Activated CD4-positive, alpha-beta memory T cell treated with anti-CD3 and anti-CD28 coated beads, Interleukin-2, amount 10 ng/mL, durations not matched to agents 7 days and 5 days (primary cell): Measurements from ENCODE around the gene BET1. TPM values are rescaled to one million over a fixed set of nuclear protein-coding genes. Genes with fewer than 3 reads are reported as not detected.
A peak's percentile ranks its signal among the peaks of the same experiment; 100 is the strongest.

Source experiments
- CTCF ChIA-PET: fragments of 350-600 bp; sonication (Branson Sonifier 250); formaldehyde crosslinking; loops from one replicate; lab custom pipeline; 2021; ENCODE audit warnings: antibody characterized with exemption, inconsistent platforms; lab: Charles Lee
- POLR2A ChIA-PET: fragments of 350-600 bp; sonication (Branson Sonifier 250); formaldehyde crosslinking; loops from one replicate; lab custom pipeline; 2021; ENCODE audit warnings: antibody characterized with exemption; lab: Charles Lee
- DNase-seq: peaks from one replicate; pipeline ENCODE4 v3.0.0-alpha.2; 2020
- H3K27ac Mint-ChIP-seq: one replicate; pipeline ENCODE4 v1.8.0; 2021; ENCODE audit warnings: mild to moderate bottlenecking, mixed read lengths
- H3K27me3 Mint-ChIP-seq: one replicate; pipeline ENCODE4 v1.8.0; 2021; ENCODE audit warnings: mixed read lengths
- H3K36me3 Mint-ChIP-seq: one replicate; pipeline ENCODE4 v1.8.0; 2021; ENCODE audit warnings: low read depth, mixed read lengths
- H3K4me1 Mint-ChIP-seq: one replicate; pipeline ENCODE4 v1.8.0; 2021; ENCODE audit warnings: mixed read lengths
- H3K4me3 Mint-ChIP-seq: one replicate; pipeline ENCODE4 v1.8.0; 2021; ENCODE audit warnings: mild to moderate bottlenecking, mixed read lengths
- H3K9me3 Mint-ChIP-seq: one replicate; pipeline ENCODE4 v1.8.0; 2021; ENCODE audit warnings: mixed read lengths
- total RNA-seq, 2 experiments: library from RNA; stranded (reverse); gene quantifications; one replicate each; pipeline ENCODE4 v1.2.3, GENCODE V29; 2021

BET1 gene
- 10 to 100 TPM; 23.5 to 24.4 TPM for total RNA-seq

GRCh38 chr7:94004024-94004951 lies at the start of gene BET1:
Gene BET1 (minus strand): TSS chr7:94004355. CDS start chr7:94004216, 139 bp downstream.
- no peaks in the 10 kb centered on the region for H3K9me3 Mint-ChIP-seq
- H3K27me3 Mint-ChIP-seq = peaks cover 16% of the 10 kb centered on the region
- peak within 1 kb of the TSS; percentile 96 for H3K4me3 Mint-ChIP-seq
- DNase-seq = peak; percentile 94
- H3K36me3 Mint-ChIP-seq = peaks cover 3% of the 10 kb centered on the region
- H3K27ac Mint-ChIP-seq = peak within 1 kb of the TSS; percentile 86
- ChIA-PET CTCF (no interaction called here), POLR2A (no interaction called here)
- peaks cover 30% of the 10 kb centered on the region for H3K4me1 Mint-ChIP-seq

- ChIA-PET CTCF (no interaction called here), POLR2A (no interaction called here)
- DNase-seq = no peak
- H3K27ac Mint-ChIP-seq = no peak overlapping the region
- H3K27me3 Mint-ChIP-seq = peaks cover 16% of the 10 kb centered on the region
- peaks cover 1% of the 10 kb centered on the region for H3K4me1 Mint-ChIP-seq
- H3K9me3 Mint-ChIP-seq = no peaks in the 10 kb centered on the region
- H3K4me3 Mint-ChIP-seq = no peak overlapping the region
- H3K36me3 Mint-ChIP-seq = no peaks in the 10 kb centered on the region
These were observed 49.4 kb upstream of the BET1 start for GRCh38 chr7:94053532-94053931.

- ChIA-PET POLR2A (no interaction called here), CTCF (no interaction called here)
- Mint-ChIP-seq H3K9me3 (no peaks in the 10 kb centered on the region), H3K4me1 (peaks cover 1% of the 10 kb centered on the region), H3K36me3 (no peaks in the 10 kb centered on the region), H3K27me3 (peaks cover 20% of the 10 kb centered on the region), H3K4me3 (no peak overlapping the region), H3K27ac (no peak overlapping the region)
- DNase-seq = no peak
These were observed 48.4 kb upstream of the BET1 start for GRCh38 chr7:94052398-94053180.

GRCh38 chr7:94050046-94050445 lies 45.9 kb upstream of the BET1 start:
- Mint-ChIP-seq H3K9me3 (no peaks in the 10 kb centered on the region), H3K27ac (no peak overlapping the region), H3K27me3 (peaks cover 18% of the 10 kb centered on the region), H3K36me3 (no peaks in the 10 kb centered on the region), H3K4me1 (peaks cover 1% of the 10 kb centered on the region), H3K4me3 (no peak overlapping the region)
- CTCF ChIA-PET = no interaction called here
- POLR2A ChIA-PET = no interaction called here
- no peak for DNase-seq

GRCh38 chr7:94049615-94050014 lies 45.5 kb upstream of the BET1 start:
- Mint-ChIP-seq H3K27ac (no peak overlapping the region), H3K27me3 (peaks cover 18% of the 10 kb centered on the region), H3K36me3 (no peaks in the 10 kb centered on the region), H3K4me3 (no peak overlapping the region), H3K4me1 (peaks cover 1% of the 10 kb centered on the region), H3K9me3 (no peaks in the 10 kb centered on the region)
- POLR2A ChIA-PET = no interaction called here
- CTCF ChIA-PET = no interaction called here
- no peak for DNase-seq

- Mint-ChIP-seq H3K4me3 (no peak overlapping the region), H3K9me3 (no peaks in the 10 kb centered on the region), H3K27ac (no peak overlapping the region), H3K36me3 (no peaks in the 10 kb centered on the region), H3K4me1 (peaks cover 1% of the 10 kb centered on the region), H3K27me3 (peaks cover 16% of the 10 kb centered on the region)
- no peak for DNase-seq
- POLR2A ChIA-PET = no interaction called here
- CTCF ChIA-PET = no interaction called here
These were observed 44.6 kb upstream of the BET1 start for GRCh38 chr7:94048755-94049154.

GRCh38 chr7:94047956-94048355 lies 43.8 kb upstream of the BET1 start:
- Mint-ChIP-seq H3K4me1 (peaks cover 1% of the 10 kb centered on the region), H3K27me3 (peaks cover 16% of the 10 kb centered on the region), H3K27ac (no peak overlapping the region), H3K4me3 (no peak overlapping the region), H3K36me3 (no peaks in the 10 kb centered on the region), H3K9me3 (no peaks in the 10 kb centered on the region)
- no peak for DNase-seq
- POLR2A ChIA-PET = no interaction called here
- CTCF ChIA-PET = no interaction called here

- ChIA-PET CTCF (no interaction called here), POLR2A (no interaction called here)
- Mint-ChIP-seq H3K27ac (no peak overlapping the region), H3K4me1 (peaks cover 1% of the 10 kb centered on the region), H3K4me3 (no peak overlapping the region), H3K9me3 (no peaks in the 10 kb centered on the region), H3K36me3 (no peaks in the 10 kb centered on the region), H3K27me3 (peaks cover 16% of the 10 kb centered on the region)
- no peak for DNase-seq
These were observed 41.4 kb upstream of the BET1 start for GRCh38 chr7:94045581-94045980.

GRCh38 chr7:94044806-94045205 lies 40.7 kb upstream of the BET1 start:
- ChIA-PET POLR2A (no interaction called here), CTCF (no interaction called here)
- H3K27me3 Mint-ChIP-seq = peaks cover 20% of the 10 kb centered on the region

GRCh38 chr7:94043299-94043698 lies 39.1 kb upstream of the BET1 start:
- no peak overlapping the region for H3K27ac Mint-ChIP-seq
- no peaks in the 10 kb centered on the region for H3K36me3 Mint-ChIP-seq

More at GRCh38 chr7:94044806-94045205, 40.7 kb upstream of the BET1 start:
- no peak for DNase-seq
- Mint-ChIP-seq H3K36me3 (no peaks in the 10 kb centered on the region), H3K9me3 (no peaks in the 10 kb centered on the region), H3K4me3 (no peak overlapping the region), H3K4me1 (peaks cover 1% of the 10 kb centered on the region), H3K27ac (no peak overlapping the region)

GRCh38 chr7:94042381-94042780 lies 38.2 kb upstream of the BET1 start:
- H3K36me3 Mint-ChIP-seq = no peaks in the 10 kb centered on the region
- ChIA-PET POLR2A (no interaction called here), CTCF (no interaction called here)
- H3K9me3 Mint-ChIP-seq = no peaks in the 10 kb centered on the region
- H3K4me1 Mint-ChIP-seq = no peaks in the 10 kb centered on the region
- DNase-seq = no peak
- H3K27me3 Mint-ChIP-seq = peaks cover 17% of the 10 kb centered on the region
- no peak overlapping the region for H3K4me3 Mint-ChIP-seq
- no peak overlapping the region for H3K27ac Mint-ChIP-seq

More at GRCh38 chr7:94043299-94043698, 39.1 kb upstream of the BET1 start:
- H3K4me3 Mint-ChIP-seq = no peak overlapping the region
- ChIA-PET POLR2A (no interaction called here), CTCF (no interaction called here)
- peaks cover 16% of the 10 kb centered on the region for H3K27me3 Mint-ChIP-seq
- no peaks in the 10 kb centered on the region for H3K4me1 Mint-ChIP-seq
- no peaks in the 10 kb centered on the region for H3K9me3 Mint-ChIP-seq
- DNase-seq = no peak

GRCh38 chr7:94041529-94041928 lies 37.4 kb upstream of the BET1 start:
- Mint-ChIP-seq H3K36me3 (no peaks in the 10 kb centered on the region), H3K27ac (no peak overlapping the region), H3K27me3 (peaks cover 17% of the 10 kb centered on the region), H3K9me3 (no peaks in the 10 kb centered on the region), H3K4me3 (no peak overlapping the region), H3K4me1 (no peaks in the 10 kb centered on the region)
- ChIA-PET CTCF (no interaction called here), POLR2A (no interaction called here)
- no peak for DNase-seq

- no peaks in the 10 kb centered on the region for H3K9me3 Mint-ChIP-seq
- ChIA-PET CTCF (interaction anchor here (0.6 kb wide), 1 partner anchor 391 kb away, joined by 3 read pairs; no protein-coding TSS in a partner anchor), POLR2A (no interaction called here)
- no peak overlapping the region for H3K4me3 Mint-ChIP-seq
- H3K36me3 Mint-ChIP-seq = no peaks in the 10 kb centered on the region
- no peaks in the 10 kb centered on the region for H3K4me1 Mint-ChIP-seq
- no peak overlapping the region for H3K27ac Mint-ChIP-seq
- peaks cover 14% of the 10 kb centered on the region for H3K27me3 Mint-ChIP-seq
- no peak for DNase-seq
These were observed 36.1 kb upstream of the BET1 start for GRCh38 chr7:94040254-94040653.
